Hepatocyte (in vitro differentiated cells): ENCODE data around the gene TTC33.

Experiments used
- CTCF ChIP-seq: fragments of 200-600 bp; sonication (generic); IDR thresholded peaks from 2 replicates; pipeline ENCODE4 v1.5.1; 2016; ENCODE audit warnings: antibody characterized with exemption, mild to moderate bottlenecking; ENCODE audit not compliant: poor library complexity
- EZH2phosphoT487 ChIP-seq: fragments of 200-600 bp; sonication (generic); IDR thresholded peaks from one replicate; pipeline ENCODE4 v1.6.1; 2018; ENCODE audit warnings: antibody characterized with exemption, mild to moderate bottlenecking, low read depth, moderate library complexity; ENCODE audit not compliant: unreplicated experiment, severe bottlenecking

- no peak for TF ChIP-seq CTCF
- no peak for TF ChIP-seq EZH2phosphoT487
Observed at GRCh38 chr5:40547994-40548575, 207.7 kb downstream of the TTC33 start.
